GM23338 (cell line): ENCODE data around the gene POLDIP2. TPM values are rescaled to one million over a fixed set of nuclear protein-coding genes. Genes with fewer than 3 reads are reported as not detected.

Experiments
- CREB1 ChIP-seq: fragments of 250-450 bp; sonication (Bioruptor Pico); IDR thresholded peaks from 2 replicates; pipeline ENCODE4 v1.5.0; 2020; ENCODE audit warnings: low read depth, mild to moderate bottlenecking, moderate library complexity
- POLR2AphosphoS5 ChIP-seq: IDR thresholded peaks from 2 replicates; pipeline ENCODE4 v1.6.1; 2016; ENCODE audit warnings: antibody characterized with exemption, low read depth
- STAT1 ChIP-seq: IDR thresholded peaks from one replicate; pipeline ENCODE4 v1.6.1; 2016; ENCODE audit warnings: antibody characterized with exemption; ENCODE audit not compliant: unreplicated experiment
- ZNF462 ChIP-seq: fragments of 250-450 bp; sonication (Bioruptor Pico); IDR thresholded peaks from 2 replicates; pipeline ENCODE4 v1.5.0; 2020; ENCODE audit warnings: mild to moderate bottlenecking, moderate library complexity
- polyA plus RNA-seq: library from polyadenylated mRNA; unstranded; fragments of >200 nt; fragmentation: Nextera tagmentation; extraction: Ambion mirVana; gene quantifications from 2 replicates; pipeline ENCODE4 v1.2.1, GENCODE V29; 2016
- total RNA-seq: library from RNA; depleted of rRNA; stranded (reverse); fragments of >200 nt; shearing (Covaris generic); gene quantifications from 2 replicates; pipeline ENCODE4 v1.2.3, GENCODE V29; 2014
- TF ChIP-seq, protein P1 (sequence below): IDR thresholded peaks from one replicate; pipeline ENCODE4 v1.6.1; 2018; ENCODE audit warnings: antibody characterized with exemption; ENCODE audit not compliant: unreplicated experiment

Gene POLDIP2
- total and polyA plus RNA-seq, 2 experiments from 2014 or later, result 45.7 to 77.1 TPM

GRCh38 chr17:28347261-28347891, 10.0 kb downstream of the POLDIP2 start (continued):
- TF ChIP-seq ZNF462 (CRISPR knock-in tag) (no peak), CREB1 (CRISPR knock-in tag) (no peak), POLR2AphosphoS5 (no peak), STAT1 (no peak)
- TF ChIP-seq, protein P1, sequence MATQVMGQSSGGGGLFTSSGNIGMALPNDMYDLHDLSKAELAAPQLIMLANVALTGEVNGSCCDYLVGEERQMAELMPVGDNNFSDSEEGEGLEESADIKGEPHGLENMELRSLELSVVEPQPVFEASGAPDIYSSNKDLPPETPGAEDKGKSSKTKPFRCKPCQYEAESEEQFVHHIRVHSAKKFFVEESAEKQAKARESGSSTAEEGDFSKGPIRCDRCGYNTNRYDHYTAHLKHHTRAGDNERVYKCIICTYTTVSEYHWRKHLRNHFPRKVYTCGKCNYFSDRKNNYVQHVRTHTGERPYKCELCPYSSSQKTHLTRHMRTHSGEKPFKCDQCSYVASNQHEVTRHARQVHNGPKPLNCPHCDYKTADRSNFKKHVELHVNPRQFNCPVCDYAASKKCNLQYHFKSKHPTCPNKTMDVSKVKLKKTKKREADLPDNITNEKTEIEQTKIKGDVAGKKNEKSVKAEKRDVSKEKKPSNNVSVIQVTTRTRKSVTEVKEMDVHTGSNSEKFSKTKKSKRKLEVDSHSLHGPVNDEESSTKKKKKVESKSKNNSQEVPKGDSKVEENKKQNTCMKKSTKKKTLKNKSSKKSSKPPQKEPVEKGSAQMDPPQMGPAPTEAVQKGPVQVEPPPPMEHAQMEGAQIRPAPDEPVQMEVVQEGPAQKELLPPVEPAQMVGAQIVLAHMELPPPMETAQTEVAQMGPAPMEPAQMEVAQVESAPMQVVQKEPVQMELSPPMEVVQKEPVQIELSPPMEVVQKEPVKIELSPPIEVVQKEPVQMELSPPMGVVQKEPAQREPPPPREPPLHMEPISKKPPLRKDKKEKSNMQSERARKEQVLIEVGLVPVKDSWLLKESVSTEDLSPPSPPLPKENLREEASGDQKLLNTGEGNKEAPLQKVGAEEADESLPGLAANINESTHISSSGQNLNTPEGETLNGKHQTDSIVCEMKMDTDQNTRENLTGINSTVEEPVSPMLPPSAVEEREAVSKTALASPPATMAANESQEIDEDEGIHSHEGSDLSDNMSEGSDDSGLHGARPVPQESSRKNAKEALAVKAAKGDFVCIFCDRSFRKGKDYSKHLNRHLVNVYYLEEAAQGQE, result no peak
